ENCODE measurements around the gene KCNE2.

KCNE2 gene

DNA sequence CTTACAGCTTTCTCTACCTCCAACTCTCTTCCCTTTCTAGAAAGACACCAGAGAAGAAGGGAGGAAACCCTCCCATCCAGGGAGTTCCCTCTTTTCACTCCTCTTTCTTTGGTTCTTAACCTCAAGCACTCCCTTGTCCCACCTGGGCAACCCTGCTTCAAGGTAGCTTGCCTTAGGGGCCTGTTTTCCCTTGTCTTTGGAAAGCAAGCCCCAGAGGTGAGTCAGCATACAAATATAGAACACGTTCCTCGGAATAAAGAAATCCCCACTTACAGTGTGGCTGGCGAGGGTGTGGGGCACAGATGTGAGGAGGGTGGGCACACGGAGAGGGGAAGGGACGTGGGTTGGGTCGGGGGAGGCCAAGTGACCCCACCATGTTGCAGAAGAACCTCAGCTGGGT, 26.1 kb upstream of the KCNE2 start:
- Histone ChIP-seq H3K4me1 (ENCODE audit: control insufficient read depth, insufficient read depth, low read length, poor library complexity, severe bottlenecking) (no peaks in the 10 kb centered on the region), H3K4me3 (ENCODE audit: insufficient read depth, low read depth, low read length, poor library complexity, severe bottlenecking) (no peak overlapping the region), H3K36me3 (ENCODE audit: control insufficient read depth, insufficient read depth, low read length) (no peaks in the 10 kb centered on the region), H3K9me3 (ENCODE audit: control insufficient read depth, low read length) (no peaks in the 10 kb centered on the region), H3K27me3 (replicated peaks; ENCODE audit: control insufficient read depth, insufficient read depth, low read length, poor library complexity, severe bottlenecking) (no peaks in the 10 kb centered on the region), H3K27ac (ENCODE audit: insufficient read depth, low read length, poor library complexity, severe bottlenecking) (no peak overlapping the region)
- DNase-seq = no peak

DNA sequence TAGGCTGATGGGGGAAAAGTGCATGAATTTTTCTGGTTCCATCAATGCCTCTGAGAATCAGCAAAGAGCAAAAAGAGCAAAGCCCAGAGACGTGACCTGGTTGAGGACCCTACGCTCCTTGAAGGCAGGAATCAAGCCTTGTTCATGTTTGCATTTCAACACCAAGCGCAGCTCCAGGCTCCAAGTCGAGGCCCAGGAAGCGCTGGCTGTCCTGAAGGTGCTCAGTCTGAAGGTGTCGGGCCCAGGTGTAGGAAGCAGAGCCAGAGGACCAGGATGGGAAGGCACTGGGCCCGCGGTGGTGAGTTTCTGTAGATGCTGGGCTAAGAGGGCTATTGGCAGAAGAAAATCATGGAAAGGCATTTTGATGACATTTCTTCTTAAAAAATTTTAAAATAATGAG, 25.6 kb upstream of the KCNE2 start:
- no peaks in the 10 kb centered on the region for H3K36me3 ChIP-seq (ENCODE audit: control insufficient read depth, insufficient read depth, low read length)
- no peak for DNase-seq
- H3K27ac ChIP-seq (ENCODE audit: insufficient read depth, low read length, poor library complexity, severe bottlenecking) = no peak overlapping the region
- H3K27me3 ChIP-seq (replicated peaks; ENCODE audit: control insufficient read depth, insufficient read depth, low read length, poor library complexity, severe bottlenecking) = no peaks in the 10 kb centered on the region
- H3K4me1 ChIP-seq (ENCODE audit: control insufficient read depth, insufficient read depth, low read length, poor library complexity, severe bottlenecking) = no peaks in the 10 kb centered on the region
- no peaks in the 10 kb centered on the region for H3K9me3 ChIP-seq (ENCODE audit: control insufficient read depth, low read length)
- H3K4me3 ChIP-seq (ENCODE audit: insufficient read depth, low read depth, low read length, poor library complexity, severe bottlenecking) = no peak overlapping the region

DNA sequence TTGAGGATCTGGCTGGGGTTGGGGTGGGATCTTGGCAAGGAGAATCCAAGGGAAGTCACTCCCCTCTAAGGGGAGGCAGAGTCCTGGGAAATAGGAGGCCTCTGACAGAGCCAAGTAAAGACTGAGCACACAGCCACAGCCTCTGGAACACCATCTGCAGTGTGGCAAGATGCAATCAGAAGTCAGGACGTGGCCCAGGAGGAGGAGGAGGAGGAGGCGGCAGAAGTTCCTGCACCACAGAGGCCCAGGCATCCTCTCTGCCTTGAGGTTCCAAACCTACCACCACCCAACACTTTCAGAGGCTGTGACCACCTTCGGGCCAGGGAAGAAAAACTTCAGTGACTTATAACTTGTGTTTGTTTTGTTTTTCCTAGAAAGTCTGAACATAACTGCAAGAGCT, 23.7 kb upstream of the KCNE2 start:
- H3K4me3 ChIP-seq (ENCODE audit: insufficient read depth, low read depth, low read length, poor library complexity, severe bottlenecking) = no peak overlapping the region
- DNase-seq = no peak
- no peaks in the 10 kb centered on the region for H3K27me3 ChIP-seq (replicated peaks; ENCODE audit: control insufficient read depth, insufficient read depth, low read length, poor library complexity, severe bottlenecking)
- H3K27ac ChIP-seq (ENCODE audit: insufficient read depth, low read length, poor library complexity, severe bottlenecking) = no peak overlapping the region
- no peaks in the 10 kb centered on the region for H3K9me3 ChIP-seq (ENCODE audit: control insufficient read depth, low read length)
- H3K36me3 ChIP-seq (ENCODE audit: control insufficient read depth, insufficient read depth, low read length) = no peaks in the 10 kb centered on the region
- H3K4me1 ChIP-seq (ENCODE audit: control insufficient read depth, insufficient read depth, low read length, poor library complexity, severe bottlenecking) = no peaks in the 10 kb centered on the region

DNA sequence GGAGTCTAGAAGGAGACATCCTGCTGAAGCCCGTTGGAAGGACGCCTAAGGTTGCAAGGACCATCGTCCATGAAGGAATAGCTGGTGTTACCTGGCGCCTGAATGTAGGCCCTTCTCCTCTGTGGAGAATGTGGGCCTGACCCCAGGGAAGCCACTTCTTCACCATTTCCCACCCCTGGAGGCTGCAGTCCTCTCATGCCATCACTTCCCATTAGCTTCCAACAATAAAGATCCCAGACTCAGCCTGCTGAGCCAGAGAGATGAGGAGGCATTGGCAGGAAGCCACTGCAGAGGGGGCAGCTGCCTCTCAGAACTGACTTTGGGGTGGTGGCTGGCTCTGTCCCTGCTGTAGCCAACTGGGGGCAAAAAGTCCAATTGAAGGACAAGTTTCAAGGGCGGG, 21.3 kb upstream of the KCNE2 start:
- Histone ChIP-seq H3K9me3 (ENCODE audit: control insufficient read depth, low read length) (no peaks in the 10 kb centered on the region), H3K4me3 (ENCODE audit: insufficient read depth, low read depth, low read length, poor library complexity, severe bottlenecking) (no peak overlapping the region), H3K4me1 (ENCODE audit: control insufficient read depth, insufficient read depth, low read length, poor library complexity, severe bottlenecking) (no peaks in the 10 kb centered on the region), H3K36me3 (ENCODE audit: control insufficient read depth, insufficient read depth, low read length) (no peaks in the 10 kb centered on the region), H3K27ac (ENCODE audit: insufficient read depth, low read length, poor library complexity, severe bottlenecking) (no peak overlapping the region), H3K27me3 (replicated peaks; ENCODE audit: control insufficient read depth, insufficient read depth, low read length, poor library complexity, severe bottlenecking) (no peaks in the 10 kb centered on the region)
- no peak for DNase-seq

DNA sequence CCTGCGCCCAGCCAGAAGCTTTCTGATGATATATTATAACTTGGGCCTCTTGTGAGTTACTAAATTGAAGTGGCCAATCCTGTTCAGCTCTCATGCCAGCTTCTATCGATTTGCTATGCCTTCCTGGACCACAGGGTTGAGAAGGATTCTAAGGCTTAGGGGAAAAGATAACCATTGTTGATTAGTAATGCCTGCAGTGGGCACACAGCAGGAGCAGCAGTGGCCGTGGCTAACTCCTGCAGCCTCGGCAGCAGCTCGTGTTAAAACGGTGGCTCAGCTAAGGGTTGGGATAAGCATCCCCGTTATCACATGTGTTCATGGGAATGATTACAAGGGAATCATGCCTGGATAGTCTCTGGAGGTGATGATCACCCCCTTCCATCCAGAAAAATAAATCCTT, 20.5 kb upstream of the KCNE2 start:
- no peaks in the 10 kb centered on the region for H3K4me1 ChIP-seq (ENCODE audit: control insufficient read depth, insufficient read depth, low read length, poor library complexity, severe bottlenecking)
- no peak overlapping the region for H3K27ac ChIP-seq (ENCODE audit: insufficient read depth, low read length, poor library complexity, severe bottlenecking)
- no peaks in the 10 kb centered on the region for H3K27me3 ChIP-seq (replicated peaks; ENCODE audit: control insufficient read depth, insufficient read depth, low read length, poor library complexity, severe bottlenecking)
- no peak overlapping the region for H3K4me3 ChIP-seq (ENCODE audit: insufficient read depth, low read depth, low read length, poor library complexity, severe bottlenecking)
- no peaks in the 10 kb centered on the region for H3K9me3 ChIP-seq (ENCODE audit: control insufficient read depth, low read length)
- DNase-seq = no peak
- H3K36me3 ChIP-seq (ENCODE audit: control insufficient read depth, insufficient read depth, low read length) = no peaks in the 10 kb centered on the region

DNA sequence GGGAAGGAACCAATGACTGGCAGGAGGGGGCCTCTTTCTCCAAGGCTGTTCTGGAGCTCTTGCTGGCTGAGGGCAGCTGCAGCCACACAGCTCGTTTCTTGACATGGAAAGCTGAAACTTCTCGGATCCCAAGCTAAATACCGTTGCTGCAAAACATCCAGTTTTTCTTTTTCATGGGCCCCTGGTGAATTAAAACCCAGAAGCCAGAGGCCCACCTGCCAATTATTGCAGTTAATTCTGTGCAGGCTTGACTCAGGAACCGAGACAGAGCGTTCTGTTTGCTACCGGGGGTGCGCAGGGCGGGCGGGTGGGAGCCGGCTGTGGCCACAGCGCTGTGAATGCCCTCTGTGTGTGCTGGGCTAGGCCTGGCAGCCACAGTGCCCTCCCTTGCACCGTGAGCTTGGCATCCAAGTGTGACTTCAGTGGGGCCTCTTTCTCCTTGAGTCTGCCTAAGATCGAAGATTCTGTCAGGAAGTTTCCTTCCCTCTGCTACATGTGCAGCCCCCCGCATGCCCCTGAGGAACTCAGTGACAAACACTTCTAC, 19.9 kb upstream of the KCNE2 start:
- Histone ChIP-seq H3K4me1 (ENCODE audit: control insufficient read depth, insufficient read depth, low read length, poor library complexity, severe bottlenecking) (no peaks in the 10 kb centered on the region), H3K4me3 (ENCODE audit: insufficient read depth, low read depth, low read length, poor library complexity, severe bottlenecking) (no peak overlapping the region), H3K27me3 (replicated peaks; ENCODE audit: control insufficient read depth, insufficient read depth, low read length, poor library complexity, severe bottlenecking) (no peaks in the 10 kb centered on the region), H3K9me3 (ENCODE audit: control insufficient read depth, low read length) (no peaks in the 10 kb centered on the region), H3K27ac (ENCODE audit: insufficient read depth, low read length, poor library complexity, severe bottlenecking) (no peak overlapping the region), H3K36me3 (ENCODE audit: control insufficient read depth, insufficient read depth, low read length) (no peaks in the 10 kb centered on the region)
- DNase-seq = no peak

DNA sequence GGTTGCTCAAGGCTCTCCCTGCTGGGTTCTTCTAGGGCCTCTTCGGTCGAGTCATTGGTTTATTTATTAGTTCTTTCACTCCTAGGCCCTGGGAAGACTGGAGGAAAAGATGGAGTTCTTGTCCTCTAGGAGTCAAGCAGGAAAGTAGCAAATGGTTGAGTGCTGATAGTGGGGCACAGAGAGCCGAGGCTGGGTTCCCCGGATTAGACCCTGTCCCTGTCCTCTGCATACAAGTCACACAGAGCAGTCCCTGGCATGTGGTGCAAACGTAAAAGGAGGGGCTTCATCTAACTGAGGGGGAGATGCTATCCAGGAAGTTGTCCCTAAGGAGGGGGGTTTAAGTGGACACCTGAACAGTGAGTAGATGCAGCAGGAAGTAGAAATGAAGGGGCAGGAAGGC, 19.2 kb upstream of the KCNE2 start:
- H3K27me3 ChIP-seq (replicated peaks; ENCODE audit: control insufficient read depth, insufficient read depth, low read length, poor library complexity, severe bottlenecking) = no peaks in the 10 kb centered on the region
- H3K27ac ChIP-seq (ENCODE audit: insufficient read depth, low read length, poor library complexity, severe bottlenecking) = no peak overlapping the region
- no peak overlapping the region for H3K4me3 ChIP-seq (ENCODE audit: insufficient read depth, low read depth, low read length, poor library complexity, severe bottlenecking)
- H3K36me3 ChIP-seq (ENCODE audit: control insufficient read depth, insufficient read depth, low read length) = no peaks in the 10 kb centered on the region
- H3K4me1 ChIP-seq (ENCODE audit: control insufficient read depth, insufficient read depth, low read length, poor library complexity, severe bottlenecking) = no peaks in the 10 kb centered on the region
- H3K9me3 ChIP-seq (ENCODE audit: control insufficient read depth, low read length) = no peaks in the 10 kb centered on the region
- DNase-seq = no peak

DNA sequence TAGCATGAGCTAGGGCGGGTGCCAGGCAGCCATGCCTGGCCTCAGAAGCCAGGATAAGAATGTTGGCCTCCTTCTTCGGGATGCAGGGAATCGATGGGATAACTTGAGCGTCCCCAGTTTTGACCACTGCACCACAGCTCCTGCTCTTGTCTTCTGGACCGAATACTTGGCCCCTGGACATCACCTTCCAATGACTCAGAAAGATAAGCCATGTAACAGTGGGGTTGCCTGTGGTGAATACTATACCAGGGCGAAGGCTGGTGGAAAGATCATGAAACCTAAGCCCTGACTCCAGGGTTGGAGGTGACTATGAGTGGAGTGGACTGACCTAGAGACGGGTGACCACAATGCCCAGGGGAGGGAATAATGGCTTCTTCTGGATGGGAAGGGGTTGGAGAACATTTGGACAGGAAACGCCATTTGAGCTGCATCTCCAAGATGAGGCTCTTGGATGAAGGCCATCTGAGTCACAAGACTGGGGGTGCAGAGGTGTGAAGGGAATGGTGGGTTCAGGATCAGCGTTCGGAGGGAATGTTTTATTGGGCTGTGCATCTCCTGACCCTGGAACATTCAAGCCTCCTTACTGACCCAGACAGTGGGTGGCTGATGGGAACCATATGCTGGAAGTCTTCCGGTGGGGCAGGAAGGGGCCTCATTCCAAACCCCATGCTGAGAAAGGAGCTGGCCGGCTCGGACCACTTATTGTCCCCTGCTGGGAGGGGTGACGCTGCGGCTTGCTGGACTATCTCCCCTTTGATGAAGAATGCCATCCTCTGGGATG, 18.5 kb upstream of the KCNE2 start:
- no peaks in the 10 kb centered on the region for H3K36me3 ChIP-seq (ENCODE audit: control insufficient read depth, insufficient read depth, low read length)
- no peak overlapping the region for H3K27ac ChIP-seq (ENCODE audit: insufficient read depth, low read length, poor library complexity, severe bottlenecking)
- H3K27me3 ChIP-seq (replicated peaks; ENCODE audit: control insufficient read depth, insufficient read depth, low read length, poor library complexity, severe bottlenecking) = no peaks in the 10 kb centered on the region
- H3K4me3 ChIP-seq (ENCODE audit: insufficient read depth, low read depth, low read length, poor library complexity, severe bottlenecking) = no peak overlapping the region
- DNase-seq = no peak
- no peaks in the 10 kb centered on the region for H3K9me3 ChIP-seq (ENCODE audit: control insufficient read depth, low read length)
- no peaks in the 10 kb centered on the region for H3K4me1 ChIP-seq (ENCODE audit: control insufficient read depth, insufficient read depth, low read length, poor library complexity, severe bottlenecking)

DNA sequence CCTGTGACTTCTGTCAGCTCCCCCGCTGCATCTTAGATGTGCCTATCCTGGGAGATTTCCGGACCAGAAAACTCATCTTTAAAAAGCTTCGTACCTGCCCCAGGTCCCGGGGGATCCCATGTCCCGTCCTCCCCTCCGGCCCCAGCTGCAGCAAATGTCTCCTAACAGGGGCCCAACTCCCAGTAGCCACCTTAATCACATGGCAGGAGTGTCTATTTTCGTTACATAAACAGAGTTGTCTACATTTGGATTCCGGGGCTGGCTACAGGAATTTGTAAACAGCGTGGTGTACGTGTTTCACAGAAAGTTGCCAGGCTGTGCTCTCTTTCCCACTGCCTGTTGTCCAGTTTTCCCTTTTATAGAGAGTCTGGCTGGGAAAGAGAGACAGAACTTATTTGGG, 17.9 kb upstream of the KCNE2 start:
- H3K27me3 ChIP-seq (replicated peaks; ENCODE audit: control insufficient read depth, insufficient read depth, low read length, poor library complexity, severe bottlenecking) = no peaks in the 10 kb centered on the region
- no peak overlapping the region for H3K4me3 ChIP-seq (ENCODE audit: insufficient read depth, low read depth, low read length, poor library complexity, severe bottlenecking)
- no peaks in the 10 kb centered on the region for H3K36me3 ChIP-seq (ENCODE audit: control insufficient read depth, insufficient read depth, low read length)
- H3K9me3 ChIP-seq (ENCODE audit: control insufficient read depth, low read length) = no peaks in the 10 kb centered on the region
- no peak for DNase-seq
- H3K27ac ChIP-seq (ENCODE audit: insufficient read depth, low read length, poor library complexity, severe bottlenecking) = no peak overlapping the region
- no peaks in the 10 kb centered on the region for H3K4me1 ChIP-seq (ENCODE audit: control insufficient read depth, insufficient read depth, low read length, poor library complexity, severe bottlenecking)

DNA sequence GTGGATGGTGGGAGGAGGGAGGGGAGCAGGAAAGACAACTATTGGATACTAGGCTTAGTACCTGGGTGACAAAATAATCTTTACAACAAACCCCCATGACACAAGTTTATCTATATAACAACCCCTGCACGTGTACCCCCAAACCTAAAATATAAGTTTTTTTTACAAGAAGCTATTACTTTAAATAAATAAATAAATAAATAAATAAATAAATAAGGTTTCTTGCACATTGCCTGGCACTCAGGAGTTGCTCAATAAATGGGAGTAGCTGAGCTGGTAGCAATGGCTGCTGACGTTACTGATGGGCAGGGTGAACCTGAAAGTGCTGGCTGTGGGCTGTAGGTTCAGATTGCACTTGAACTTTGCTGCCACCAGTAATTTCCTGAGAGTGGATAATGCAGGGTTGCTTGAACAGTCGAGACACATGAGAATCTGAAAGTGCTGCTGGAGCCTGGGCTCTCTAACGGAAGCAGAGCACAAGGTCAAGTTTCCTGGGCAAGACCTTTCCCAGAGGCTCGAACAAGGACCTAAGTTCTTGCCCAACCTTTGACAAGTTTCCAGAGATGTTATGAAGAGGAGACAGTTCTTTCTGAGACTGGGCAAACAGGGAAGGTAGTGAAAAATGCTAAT, 14.8 kb upstream of the KCNE2 start:
- H3K4me3 ChIP-seq (ENCODE audit: insufficient read depth, low read depth, low read length, poor library complexity, severe bottlenecking) = no peak overlapping the region
- H3K27ac ChIP-seq (ENCODE audit: insufficient read depth, low read length, poor library complexity, severe bottlenecking) = no peak overlapping the region
- H3K9me3 ChIP-seq (ENCODE audit: control insufficient read depth, low read length) = no peaks in the 10 kb centered on the region
- no peak for DNase-seq
- H3K4me1 ChIP-seq (ENCODE audit: control insufficient read depth, insufficient read depth, low read length, poor library complexity, severe bottlenecking) = no peaks in the 10 kb centered on the region
- no peaks in the 10 kb centered on the region for H3K27me3 ChIP-seq (replicated peaks; ENCODE audit: control insufficient read depth, insufficient read depth, low read length, poor library complexity, severe bottlenecking)
- no peaks in the 10 kb centered on the region for H3K36me3 ChIP-seq (ENCODE audit: control insufficient read depth, insufficient read depth, low read length)
